ENCODE data around the gene MYCBPAP.

The MYCBPAP gene

DNA sequence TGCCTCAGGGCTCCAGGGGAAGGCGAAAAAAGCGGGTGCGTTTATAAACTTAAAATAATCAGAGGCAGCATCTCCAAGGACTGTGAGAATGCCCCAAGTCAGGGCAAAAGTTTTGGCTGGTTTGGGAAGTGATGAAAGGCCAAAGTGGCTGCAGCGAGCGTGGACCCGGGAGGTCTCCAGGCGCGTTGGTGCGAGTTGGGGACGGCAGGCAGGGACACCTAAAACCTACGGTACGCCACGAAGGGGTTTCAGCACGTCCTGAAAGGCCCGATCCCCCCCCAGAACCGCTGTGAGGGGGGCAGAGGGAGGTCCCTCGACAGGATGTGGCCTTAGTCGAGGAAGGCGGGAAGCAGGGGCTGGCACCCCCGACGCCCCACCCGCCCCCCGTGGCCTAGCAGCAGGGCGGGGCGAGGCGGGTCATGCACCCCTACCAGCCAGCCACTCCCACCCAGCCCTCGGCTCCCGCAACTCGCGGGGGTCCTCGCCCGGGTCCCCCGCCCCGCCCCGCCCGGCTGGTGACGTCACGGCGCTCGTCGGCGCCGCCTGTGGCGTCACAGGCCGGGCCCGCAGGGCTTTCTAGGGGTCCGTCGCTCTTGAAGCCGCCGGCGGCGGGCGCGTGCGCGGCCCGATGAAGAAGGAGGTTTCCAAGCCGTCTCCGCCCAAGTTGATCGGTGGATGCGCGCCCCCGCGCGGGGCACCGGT, at the start of gene MYCBPAP:
Gene MYCBPAP, plus strand, starts transcription at position 569 of the 702 bp plus-strand sequence. CDS start 236 bp downstream, outside the sequence.
- in situ Hi-C loops (cut with HindIII; ENCODE audit: low pct_ligation_motif_present, low pct_unique_long_range_greater_than_20kb, low sequenced_read_pairs), result no loop called here
- no peak for DNase-seq

DNA sequence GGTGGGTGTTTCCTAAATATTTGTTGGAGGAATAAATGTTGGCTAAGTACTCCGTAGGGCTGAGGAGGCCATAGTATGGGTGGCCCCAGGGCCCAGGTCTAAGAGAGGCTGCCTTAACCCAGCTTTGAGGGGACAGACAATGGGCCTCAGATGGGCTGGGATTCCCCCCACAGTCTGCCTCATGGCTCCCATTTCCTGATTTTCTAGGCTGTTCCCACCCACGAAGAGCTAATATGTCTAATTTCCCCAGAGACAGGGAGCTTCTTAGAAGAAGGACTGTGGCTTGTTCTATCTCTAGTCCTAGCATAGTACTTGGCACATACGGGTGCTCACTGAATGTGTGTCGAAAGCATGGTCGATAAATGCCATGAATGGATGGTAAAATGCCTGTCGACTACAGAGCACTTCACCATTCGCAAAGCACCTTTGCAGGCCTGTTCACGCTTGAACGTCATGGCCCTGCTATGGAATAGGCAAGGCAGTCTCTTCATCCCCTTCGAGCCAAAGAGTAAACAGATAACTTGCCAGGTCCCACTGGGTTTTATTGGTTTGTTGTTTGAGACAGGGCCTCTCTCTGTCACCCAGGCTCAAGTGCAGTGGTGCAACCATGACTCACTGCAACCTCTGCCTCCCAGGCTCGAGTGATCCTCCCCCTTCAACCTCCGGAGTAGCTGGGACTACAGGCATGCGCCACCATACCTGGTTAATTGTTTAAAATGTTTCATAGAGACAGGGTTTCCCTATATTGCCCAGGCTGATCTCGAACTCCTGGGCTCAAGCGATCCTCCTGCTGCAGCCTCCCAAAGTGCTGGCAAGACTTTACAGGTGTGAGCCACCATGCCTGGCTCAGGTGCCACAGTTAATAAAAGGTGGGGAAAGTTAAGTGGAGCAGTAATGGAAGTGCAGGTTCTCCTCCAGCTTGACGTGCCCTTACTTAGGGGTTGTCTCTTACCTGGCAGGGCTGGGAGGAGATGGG, 49.2 kb upstream of the MYCBPAP start:
- no peak for DNase-seq
- in situ Hi-C loops (cut with HindIII; ENCODE audit: low pct_ligation_motif_present, low pct_unique_long_range_greater_than_20kb, low sequenced_read_pairs), result no loop called here

DNA sequence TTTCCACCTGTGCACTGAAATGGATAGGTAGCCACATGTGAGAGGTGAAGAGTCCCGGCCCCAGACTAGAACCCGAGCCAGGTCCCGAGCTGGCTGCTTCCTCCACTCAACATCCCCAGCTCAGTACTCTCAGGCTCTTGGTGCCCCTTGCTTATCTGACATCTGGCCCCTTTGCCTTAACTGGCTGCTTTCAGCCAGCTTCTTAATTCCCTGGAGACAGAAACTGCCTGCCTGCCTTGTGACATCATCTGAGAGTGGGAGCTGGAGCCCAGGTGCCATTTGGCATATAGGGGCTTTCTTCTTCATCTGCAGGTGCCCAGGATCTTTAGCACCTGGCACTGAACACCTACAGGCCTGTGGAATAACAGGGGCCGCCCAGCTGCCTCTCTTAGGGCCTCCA, 48.5 kb upstream of the MYCBPAP start:
- in situ Hi-C loops (cut with HindIII; ENCODE audit: low pct_ligation_motif_present, low pct_unique_long_range_greater_than_20kb, low sequenced_read_pairs), result no loop called here
- DNase-seq, result no peak

DNA sequence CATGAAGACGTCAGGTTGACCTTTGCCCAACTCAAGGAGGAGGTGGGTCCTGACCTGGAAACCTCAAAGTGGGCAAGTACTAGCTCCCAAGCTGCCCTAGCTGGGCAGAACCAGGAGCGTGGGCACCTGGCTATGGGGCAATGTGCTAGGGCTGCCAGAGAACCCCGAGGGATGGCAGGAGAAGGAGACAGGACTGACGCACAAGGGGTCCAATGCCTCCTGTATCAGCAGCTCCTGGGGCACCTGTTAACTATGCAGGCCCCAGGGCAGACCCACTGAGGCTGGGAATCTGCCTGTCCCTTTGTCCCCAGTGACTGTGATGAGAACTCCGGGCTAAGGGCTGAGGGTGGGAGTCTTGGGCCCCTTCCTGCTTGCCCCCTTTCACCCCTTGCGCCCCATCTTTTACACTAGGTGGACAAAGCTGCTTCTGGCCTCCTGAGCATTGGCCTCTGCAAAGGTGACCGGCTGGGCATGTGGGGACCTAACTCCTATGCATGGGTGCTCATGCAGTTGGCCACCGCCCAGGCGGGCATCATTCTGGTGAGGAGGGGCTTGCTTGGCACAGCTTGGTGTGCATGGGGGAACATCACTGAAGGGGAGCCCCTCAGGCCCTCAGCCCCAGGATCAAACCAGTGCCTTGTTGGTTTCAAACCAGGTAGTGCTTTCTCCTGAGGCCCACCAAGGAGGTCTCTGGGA, 47.3 kb upstream of the MYCBPAP start:
- no peak for DNase-seq
- in situ Hi-C loops (cut with HindIII; ENCODE audit: low pct_ligation_motif_present, low pct_unique_long_range_greater_than_20kb, low sequenced_read_pairs), result no loop called here

DNA sequence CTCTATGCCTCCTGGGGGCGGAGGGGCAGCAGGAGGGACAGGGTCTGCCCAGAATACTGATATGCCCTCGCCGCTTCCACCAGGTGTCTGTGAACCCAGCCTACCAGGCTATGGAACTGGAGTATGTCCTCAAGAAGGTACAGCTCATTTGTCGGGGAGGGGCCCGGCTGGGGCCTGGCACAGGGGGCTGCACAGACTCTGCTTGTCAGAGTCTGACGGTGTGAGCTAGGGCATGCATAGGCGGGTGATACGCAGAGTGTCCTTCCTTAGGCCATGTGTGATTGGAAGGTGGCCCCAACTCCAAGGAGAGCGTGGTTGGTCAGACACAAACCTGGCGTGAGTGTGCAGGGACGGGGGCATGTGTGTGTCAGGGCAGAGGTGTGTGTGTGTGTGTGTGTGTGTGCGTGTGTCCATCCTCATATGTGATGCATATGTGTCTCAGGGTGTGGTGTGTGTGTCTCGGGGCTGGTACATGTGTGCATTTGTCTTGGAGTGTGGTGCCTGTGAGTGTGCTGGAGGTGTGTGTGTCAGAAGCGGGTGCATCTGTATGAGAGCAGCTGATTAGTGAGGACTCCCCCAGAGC, 46.6 kb upstream of the MYCBPAP start:
- in situ Hi-C loops (cut with HindIII; ENCODE audit: low pct_ligation_motif_present, low pct_unique_long_range_greater_than_20kb, low sequenced_read_pairs), result no loop called here
- no peak for DNase-seq

GRCh38 chr17:50462446-50462845, 45.8 kb upstream of the MYCBPAP start:
- in situ Hi-C loops (cut with HindIII; ENCODE audit: low pct_ligation_motif_present, low pct_unique_long_range_greater_than_20kb, low sequenced_read_pairs), result no loop called here
- DNase-seq, result no peak

DNA sequence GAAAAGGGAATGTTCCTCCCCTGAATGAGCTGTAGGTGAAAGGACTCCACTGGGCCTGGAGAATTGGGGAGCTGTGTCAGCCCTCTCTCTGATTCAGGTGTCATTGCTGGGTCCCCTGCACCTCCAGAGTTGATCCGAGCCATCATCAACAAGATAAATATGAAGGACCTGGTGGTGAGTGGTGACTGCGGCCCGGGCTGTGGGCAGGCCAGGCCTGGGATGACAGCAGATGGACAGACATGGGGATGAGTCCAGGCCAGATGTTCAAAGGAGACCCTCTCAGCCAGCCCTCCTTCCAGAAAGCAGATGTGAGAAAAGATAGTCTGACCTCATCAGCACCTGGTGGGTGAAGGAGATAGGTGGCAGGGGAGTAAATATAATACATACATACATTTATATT, 44.1 kb upstream of the MYCBPAP start:
- in situ Hi-C loops (cut with HindIII; ENCODE audit: low pct_ligation_motif_present, low pct_unique_long_range_greater_than_20kb, low sequenced_read_pairs), result no loop called here
- no peak for DNase-seq

GRCh38 chr17:50464736-50465135, 43.5 kb upstream of the MYCBPAP start:
- DNase-seq, result no peak
- in situ Hi-C loops (cut with HindIII; ENCODE audit: low pct_ligation_motif_present, low pct_unique_long_range_greater_than_20kb, low sequenced_read_pairs), result no loop called here

- DNase-seq, result no peak
- in situ Hi-C loops (cut with HindIII; ENCODE audit: low pct_ligation_motif_present, low pct_unique_long_range_greater_than_20kb, low sequenced_read_pairs), result no loop called here
Measured at GRCh38 chr17:50465171-50465570, 43.1 kb upstream of the MYCBPAP start.

- in situ Hi-C loops (cut with HindIII; ENCODE audit: low pct_ligation_motif_present, low pct_unique_long_range_greater_than_20kb, low sequenced_read_pairs), result no loop called here
- DNase-seq, result no peak
Measured at GRCh38 chr17:50465635-50466034, 42.6 kb upstream of the MYCBPAP start.

DNA sequence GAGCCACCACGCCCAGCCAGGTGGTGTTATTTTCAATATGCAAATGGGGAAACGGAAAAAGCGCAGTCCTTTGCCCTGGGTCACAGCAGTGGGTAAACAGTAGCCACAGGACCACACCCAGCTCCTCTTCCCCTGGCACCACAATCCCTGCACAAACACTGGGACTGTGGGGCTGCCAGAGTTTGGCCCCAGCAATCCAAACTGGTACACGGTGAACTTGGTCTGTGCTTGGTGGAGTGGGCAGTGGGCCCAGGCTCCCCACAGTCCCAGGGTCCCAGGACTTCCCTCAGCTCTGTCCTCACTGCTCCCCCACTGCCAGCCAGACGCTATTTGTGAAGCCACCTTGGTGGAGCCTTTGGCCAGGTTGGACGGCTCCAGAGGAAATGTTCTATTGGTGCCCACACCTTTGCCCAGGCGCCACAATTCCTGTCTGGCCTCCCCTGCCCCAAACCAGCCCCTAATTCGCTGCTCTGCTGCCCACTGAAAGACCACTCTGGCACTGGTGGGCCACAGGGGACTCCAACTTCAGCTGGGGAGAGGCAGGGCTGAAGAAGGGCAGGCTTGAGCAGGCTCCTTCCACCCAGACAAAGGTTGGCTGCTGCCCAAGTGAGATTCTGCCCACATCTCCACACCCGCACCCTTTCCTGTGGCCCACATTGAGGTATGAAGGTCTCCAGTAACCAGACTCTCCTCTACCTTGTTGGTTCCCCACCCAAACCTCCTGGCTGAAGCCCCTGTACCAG, 41.7 kb upstream of the MYCBPAP start:
- in situ Hi-C loops (cut with HindIII; ENCODE audit: low pct_ligation_motif_present, low pct_unique_long_range_greater_than_20kb, low sequenced_read_pairs), result no loop called here
- no peak for DNase-seq

- in situ Hi-C loops (cut with HindIII; ENCODE audit: low pct_ligation_motif_present, low pct_unique_long_range_greater_than_20kb, low sequenced_read_pairs), result no loop called here
- no peak for DNase-seq
Measured at GRCh38 chr17:50467114-50467854, 41.0 kb upstream of the MYCBPAP start.

GRCh38 chr17:50467855-50468303, 40.4 kb upstream of the MYCBPAP start:
- in situ Hi-C loops (cut with HindIII; ENCODE audit: low pct_ligation_motif_present, low pct_unique_long_range_greater_than_20kb, low sequenced_read_pairs), result no loop called here

GRCh38 chr17:50468304-50469207, 39.7 kb upstream of the MYCBPAP start, which contains the start of gene CHAD:
TSS of gene CHAD (minus strand) at chr17:50468880. CDS start at chr17:50468813, 67 bp downstream.
- in situ Hi-C loops (cut with HindIII; ENCODE audit: low pct_ligation_motif_present, low pct_unique_long_range_greater_than_20kb, low sequenced_read_pairs), result no loop called here
- DNase-seq, result no peak

More at GRCh38 chr17:50467855-50468303, 40.4 kb upstream of the MYCBPAP start:
- no peak for DNase-seq

- in situ Hi-C loops (cut with HindIII; ENCODE audit: low pct_ligation_motif_present, low pct_unique_long_range_greater_than_20kb, low sequenced_read_pairs), result no loop called here
- no peak for DNase-seq
Measured at GRCh38 chr17:50469208-50469605, 39.0 kb upstream of the MYCBPAP start.

DNA sequence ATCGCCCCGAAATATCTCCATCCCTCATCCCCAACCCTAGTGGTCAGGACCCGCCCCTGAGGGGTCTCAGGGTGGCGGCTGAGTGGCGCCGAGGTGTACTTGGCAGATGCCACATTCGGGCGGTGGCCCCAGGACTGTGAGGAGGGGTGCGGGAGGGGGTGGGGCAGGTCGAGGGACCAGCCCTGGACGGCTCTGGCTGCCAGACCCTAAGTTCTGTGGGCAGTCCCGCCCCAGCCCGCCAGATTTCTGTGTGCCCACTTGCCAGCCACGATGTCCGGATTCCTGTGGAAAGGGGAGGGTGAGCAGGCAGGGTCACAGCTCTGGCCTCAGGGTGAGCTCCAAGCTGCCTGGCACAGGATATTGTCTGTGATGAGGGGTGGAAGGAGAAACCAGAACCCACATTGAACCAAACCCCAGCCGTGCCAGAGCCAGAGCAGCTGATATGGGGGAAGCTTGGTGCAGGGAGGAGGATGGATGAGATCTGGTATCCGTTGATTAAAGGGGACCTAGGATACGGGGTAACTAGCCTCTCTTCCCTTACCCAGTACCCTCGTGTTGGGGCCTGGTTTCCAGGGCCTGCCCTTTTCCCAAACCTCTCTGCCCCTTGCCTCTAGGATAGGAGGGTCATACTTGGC, 38.5 kb upstream of the MYCBPAP start:
- in situ Hi-C loops (cut with HindIII; ENCODE audit: low pct_ligation_motif_present, low pct_unique_long_range_greater_than_20kb, low sequenced_read_pairs), result no loop called here

More for the DNA sequence above, 38.5 kb upstream of the MYCBPAP start:
- no peak for DNase-seq
